Urinary bladder (tissue), 2 donors: Measurements from ENCODE around the gene PLA2G5. TPM values are rescaled to one million over a fixed set of nuclear protein-coding genes. Genes with fewer than 3 reads are reported as not detected.

Experiments used
- polyA plus RNA-seq: library from polyadenylated mRNA; stranded (reverse); fragments of 200-250 nt; gene quantifications from one replicate; pipeline ENCODE4 v1.2.3, GENCODE V29; 2013
- total RNA-seq: library from RNA; depleted of rRNA; stranded (reverse); fragments of >200 nt; gene quantifications from one replicate; pipeline ENCODE4 v1.2.3, GENCODE V29; 2014
- donor health status: healthy.

Gene PLA2G5
- total and polyA plus RNA-seq, 2 donors, result 7.3 to 31.9 TPM

Other genes starting within 250 kb of the PLA2G5 start
- 11.8 TPM for gene OTUD3, start 187.8 kb upstream of the PLA2G5 start, total RNA-seq
- gene OTUD3, start 187.8 kb upstream of the PLA2G5 start, polyA plus RNA-seq, result 3.4 TPM
- gene PLA2G2E, start 146.6 kb upstream of the PLA2G5 start, total RNA-seq, result not detected
- not detected for gene PLA2G2E, start 146.6 kb upstream of the PLA2G5 start, polyA plus RNA-seq
- gene PLA2G2A, start 90.6 kb upstream of the PLA2G5 start, total RNA-seq, result 0.48 TPM
- gene PLA2G2A, start 90.6 kb upstream of the PLA2G5 start, polyA plus RNA-seq, result 1,346 TPM
- not detected for gene PLA2G2D, start 49.3 kb downstream of the PLA2G5 start, total RNA-seq
- gene PLA2G2D, start 49.3 kb downstream of the PLA2G5 start, polyA plus RNA-seq, result not detected
- gene PLA2G2F, start 69.1 kb downstream of the PLA2G5 start, total RNA-seq, result 1.3 TPM
- 2.6 TPM for gene PLA2G2F, start 69.1 kb downstream of the PLA2G5 start, polyA plus RNA-seq
- gene UBXN10, start 115.9 kb downstream of the PLA2G5 start, total RNA-seq, result 2.4 TPM
- gene UBXN10, start 115.9 kb downstream of the PLA2G5 start, polyA plus RNA-seq, result 3.2 TPM
- not detected for gene PLA2G2C, start 116.3 kb downstream of the PLA2G5 start, total RNA-seq
- gene PLA2G2C, start 116.3 kb downstream of the PLA2G5 start, polyA plus RNA-seq, result not detected
- 0.58 TPM for gene VWA5B1, start 220.7 kb downstream of the PLA2G5 start, total RNA-seq
- 0.51 TPM for gene VWA5B1, start 220.7 kb downstream of the PLA2G5 start, polyA plus RNA-seq